ENCODE measurements around the gene UACA. TPM values are rescaled to one million over a fixed set of nuclear protein-coding genes. Genes with fewer than 3 reads are reported as not detected.

Gene UACA
- total RNA-seq, 1 donor from 2014 or later = 9.4 TPM

DNA sequence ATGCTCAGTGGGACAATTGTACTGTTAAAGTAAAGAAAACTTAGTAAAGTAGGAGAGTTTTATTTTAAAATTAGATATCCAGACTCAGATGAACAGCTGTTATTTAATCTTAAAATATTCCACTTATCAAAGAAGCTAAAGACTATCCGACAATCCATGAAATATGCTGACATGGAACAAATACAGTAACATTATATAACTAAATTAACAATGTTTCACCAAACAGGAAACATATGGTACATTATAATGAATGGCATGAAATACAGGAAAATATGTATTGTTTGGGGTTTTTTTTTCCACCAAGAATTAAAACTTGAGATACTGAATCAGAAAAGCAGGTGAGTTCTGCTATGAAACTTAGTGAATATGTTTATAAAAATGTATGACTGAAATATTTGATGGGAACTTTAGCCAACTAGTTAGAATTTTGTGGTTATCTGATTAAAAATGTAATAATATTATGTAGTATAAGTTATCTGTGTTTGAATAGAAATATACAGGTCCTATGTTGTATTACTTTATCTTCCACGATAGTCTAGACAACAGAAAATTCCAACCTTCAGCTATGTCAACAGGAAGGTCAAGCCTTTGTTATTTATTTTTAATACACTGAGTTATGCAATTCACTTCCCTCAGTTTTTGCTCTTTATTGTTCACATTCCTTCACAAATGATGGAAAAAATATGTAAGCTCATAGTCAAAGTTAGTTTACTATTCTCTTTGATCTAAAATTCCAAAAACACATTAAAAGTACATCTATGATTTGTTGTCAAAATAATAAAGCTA, 72.7 kb downstream of the UACA start:
- no peak for DNase-seq (ENCODE audit: low read depth)
- no peaks in the 10 kb centered on the region for H3K27me3 ChIP-seq (ENCODE audit: control insufficient read depth, insufficient read depth, low read length)
- TF ChIP-seq, protein P1, sequence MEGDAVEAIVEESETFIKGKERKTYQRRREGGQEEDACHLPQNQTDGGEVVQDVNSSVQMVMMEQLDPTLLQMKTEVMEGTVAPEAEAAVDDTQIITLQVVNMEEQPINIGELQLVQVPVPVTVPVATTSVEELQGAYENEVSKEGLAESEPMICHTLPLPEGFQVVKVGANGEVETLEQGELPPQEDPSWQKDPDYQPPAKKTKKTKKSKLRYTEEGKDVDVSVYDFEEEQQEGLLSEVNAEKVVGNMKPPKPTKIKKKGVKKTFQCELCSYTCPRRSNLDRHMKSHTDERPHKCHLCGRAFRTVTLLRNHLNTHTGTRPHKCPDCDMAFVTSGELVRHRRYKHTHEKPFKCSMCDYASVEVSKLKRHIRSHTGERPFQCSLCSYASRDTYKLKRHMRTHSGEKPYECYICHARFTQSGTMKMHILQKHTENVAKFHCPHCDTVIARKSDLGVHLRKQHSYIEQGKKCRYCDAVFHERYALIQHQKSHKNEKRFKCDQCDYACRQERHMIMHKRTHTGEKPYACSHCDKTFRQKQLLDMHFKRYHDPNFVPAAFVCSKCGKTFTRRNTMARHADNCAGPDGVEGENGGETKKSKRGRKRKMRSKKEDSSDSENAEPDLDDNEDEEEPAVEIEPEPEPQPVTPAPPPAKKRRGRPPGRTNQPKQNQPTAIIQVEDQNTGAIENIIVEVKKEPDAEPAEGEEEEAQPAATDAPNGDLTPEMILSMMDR (IDR thresholded peaks at IDR 0.05; ENCODE audit: insufficient read depth, low read length, poor library complexity, severe bottlenecking) = no peak
- no peaks in the 10 kb centered on the region for H3K36me3 ChIP-seq (ENCODE audit: control insufficient read depth, insufficient read depth, low read length)
- H3K4me3 ChIP-seq (ENCODE audit: low read depth, low read length) = no peak overlapping the region

DNA sequence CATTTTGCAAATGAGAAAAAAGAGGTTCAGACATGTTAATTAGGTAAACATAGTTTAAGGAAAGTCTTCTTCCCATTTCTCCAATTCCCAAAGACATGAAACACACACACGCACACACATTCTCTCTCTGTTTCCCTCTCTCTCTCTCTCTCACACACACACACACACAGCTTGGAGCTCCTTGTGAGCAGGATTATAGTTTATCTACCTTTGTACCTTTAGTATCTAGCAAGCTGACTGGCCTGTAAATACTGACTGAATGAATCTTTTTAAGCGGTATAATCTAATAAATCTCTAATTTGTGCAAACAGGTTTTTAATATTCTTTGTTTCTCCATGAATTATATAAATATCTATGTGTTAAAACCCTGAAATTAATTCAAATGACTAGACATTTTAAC, 73.3 kb downstream of the UACA start:
- H3K4me3 ChIP-seq (ENCODE audit: low read depth, low read length) = no peak overlapping the region
- no peaks in the 10 kb centered on the region for H3K27me3 ChIP-seq (ENCODE audit: control insufficient read depth, insufficient read depth, low read length)
- no peaks in the 10 kb centered on the region for H3K36me3 ChIP-seq (ENCODE audit: control insufficient read depth, insufficient read depth, low read length)
- no peak for DNase-seq (ENCODE audit: low read depth)
- TF ChIP-seq, protein P1 (IDR thresholded peaks at IDR 0.05; ENCODE audit: insufficient read depth, low read length, poor library complexity, severe bottlenecking) = no peak

DNA sequence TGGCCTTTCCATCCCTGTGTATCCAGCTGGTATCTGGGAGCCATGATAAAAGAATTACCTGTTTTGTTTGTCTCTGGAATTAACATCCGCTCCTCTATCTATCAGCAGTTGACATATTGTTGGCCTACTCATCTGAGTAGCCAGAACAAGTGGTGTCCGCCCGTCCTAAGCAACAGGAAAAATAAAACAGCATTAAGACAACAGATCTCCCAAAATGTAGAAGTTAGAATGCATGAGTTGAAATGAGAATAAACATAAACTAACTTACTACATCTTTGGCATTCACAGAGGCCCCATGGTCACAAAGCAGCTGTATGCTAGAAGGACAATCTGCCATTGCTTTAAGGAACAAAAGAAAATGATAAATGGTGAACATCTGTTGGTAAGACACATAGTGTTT, 75.9 kb downstream of the UACA start:
- DNase-seq (ENCODE audit: low read depth) = no peak

DNA sequence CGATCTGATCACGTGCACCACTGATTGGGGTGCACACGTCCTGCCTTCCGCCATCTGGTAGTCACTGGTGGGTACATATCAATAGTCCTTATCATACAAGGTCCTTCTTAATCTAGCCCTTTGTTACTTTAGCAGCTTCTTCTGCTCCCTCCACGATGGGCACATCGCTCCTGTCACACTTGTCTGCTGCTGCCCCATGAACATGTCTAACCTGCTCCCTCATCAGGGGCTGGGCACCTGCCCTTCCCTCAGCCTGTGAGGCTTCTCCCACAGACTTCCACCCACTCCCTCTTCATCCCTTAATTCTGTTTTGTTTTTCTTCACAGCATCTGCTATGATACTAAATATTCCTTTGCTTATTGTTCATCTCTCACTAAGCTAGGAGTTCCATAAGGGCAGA, 82.5 kb downstream of the UACA start:
- Histone ChIP-seq H3K27me3 (ENCODE audit: control insufficient read depth, insufficient read depth, low read length) (no peaks in the 10 kb centered on the region), H3K4me3 (ENCODE audit: low read depth, low read length) (no peak overlapping the region), H3K36me3 (ENCODE audit: control insufficient read depth, insufficient read depth, low read length) (no peaks in the 10 kb centered on the region)
- no peak for DNase-seq (ENCODE audit: low read depth)
- TF ChIP-seq, protein P1 (IDR thresholded peaks at IDR 0.05; ENCODE audit: insufficient read depth, low read length, poor library complexity, severe bottlenecking) = no peak

More for the DNA sequence above, 75.9 kb downstream of the UACA start:
- TF ChIP-seq, protein P1 (IDR thresholded peaks at IDR 0.05; ENCODE audit: insufficient read depth, low read length, poor library complexity, severe bottlenecking) = no peak
- Histone ChIP-seq H3K36me3 (ENCODE audit: control insufficient read depth, insufficient read depth, low read length) (no peaks in the 10 kb centered on the region), H3K4me3 (ENCODE audit: low read depth, low read length) (no peak overlapping the region), H3K27me3 (ENCODE audit: control insufficient read depth, insufficient read depth, low read length) (no peaks in the 10 kb centered on the region)

DNA sequence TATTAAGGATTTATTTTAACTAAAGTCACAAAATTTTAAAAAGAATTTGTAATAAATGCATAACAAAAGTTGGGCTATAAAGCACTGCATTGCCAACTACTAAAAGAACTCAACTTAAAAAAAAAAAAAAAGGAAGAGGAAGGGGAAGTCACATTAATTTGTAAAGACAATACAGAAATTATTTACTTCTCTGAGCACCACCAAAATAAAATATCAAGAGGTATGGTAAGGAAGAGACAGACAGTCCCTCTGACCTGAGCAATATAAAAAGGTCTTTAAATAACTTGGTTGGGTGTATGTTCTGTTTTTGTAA, 83.5 kb downstream of the UACA start:
- TF ChIP-seq, protein P1 (IDR thresholded peaks at IDR 0.05; ENCODE audit: insufficient read depth, low read length, poor library complexity, severe bottlenecking) = no peak
- no peak overlapping the region for H3K4me3 ChIP-seq (ENCODE audit: low read depth, low read length)
- no peaks in the 10 kb centered on the region for H3K27me3 ChIP-seq (ENCODE audit: control insufficient read depth, insufficient read depth, low read length)
- no peaks in the 10 kb centered on the region for H3K36me3 ChIP-seq (ENCODE audit: control insufficient read depth, insufficient read depth, low read length)
- no peak for DNase-seq (ENCODE audit: low read depth)

DNA sequence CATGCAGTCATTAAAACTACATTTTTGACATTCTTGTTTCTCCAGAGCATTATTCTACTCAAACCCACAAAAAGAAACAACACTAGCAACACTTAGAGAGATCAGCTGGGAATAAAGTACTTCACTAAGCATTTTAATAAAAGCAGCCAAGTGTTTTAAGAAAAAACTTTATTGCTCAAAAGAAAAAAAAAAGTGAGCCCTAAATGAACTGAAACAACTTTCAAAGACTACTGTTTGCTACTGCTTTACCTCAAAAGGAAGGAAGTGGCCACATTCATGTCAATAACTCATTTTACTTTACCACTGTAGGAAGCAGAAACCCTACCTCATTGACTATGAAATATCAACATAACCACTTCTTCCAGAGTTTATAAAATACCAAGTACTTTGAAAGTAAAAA, 91.3 kb downstream of the UACA start:
- H3K36me3 ChIP-seq (ENCODE audit: control insufficient read depth, insufficient read depth, low read length) = no peaks in the 10 kb centered on the region
- DNase-seq (ENCODE audit: low read depth) = no peak
- TF ChIP-seq, protein P1 (IDR thresholded peaks at IDR 0.05; ENCODE audit: insufficient read depth, low read length, poor library complexity, severe bottlenecking) = no peak

More for the DNA sequence above, 91.3 kb downstream of the UACA start:
- H3K27me3 ChIP-seq (ENCODE audit: control insufficient read depth, insufficient read depth, low read length) = no peaks in the 10 kb centered on the region
- no peak overlapping the region for H3K4me3 ChIP-seq (ENCODE audit: low read depth, low read length)
